Fibroblast of skin of right biceps (primary cell): ENCODE measurements around the gene DHRS2.
"Not testable (repeated sequence)": the region's sequence is repeated elsewhere in the genome, so short reads cannot be mapped to it uniquely, and the experiment has no call there.

ENCODE experiments used
- DNase-seq: peaks from one replicate; pipeline ENCODE4 v3.0.0-alpha.2; 2013

DHRS2 gene

GRCh38 chr14:23636317-23637211, at the start of gene DHRS2:
DHRS2 (plus strand) TSS chr14:23636364; CDS start chr14:23638865, 2,501 bp downstream.
- DNase-seq, result no peak

GRCh38 chr14:23588884-23589598, 47.1 kb upstream of the DHRS2 start:
- peak; percentile 86 for DNase-seq

GRCh38 chr14:23589606-23590005, 46.6 kb upstream of the DHRS2 start:
- no peak for DNase-seq

- DNase-seq, result no peak
Measured at GRCh38 chr14:23590198-23590597, 46.0 kb upstream of the DHRS2 start.

GRCh38 chr14:23594191-23594590, 42.0 kb upstream of the DHRS2 start:
- DNase-seq, result not testable (repeated sequence)

- no peak for DNase-seq
Measured at GRCh38 chr14:23600322-23600707, 35.8 kb upstream of the DHRS2 start.

- DNase-seq, result no peak
Measured at GRCh38 chr14:23600806-23601205, 35.4 kb upstream of the DHRS2 start.

- no peak for DNase-seq
Measured at GRCh38 chr14:23601424-23601823, 34.7 kb upstream of the DHRS2 start.

GRCh38 chr14:23601845-23602180, 34.4 kb upstream of the DHRS2 start:
- DNase-seq, result no peak

GRCh38 chr14:23602181-23603095, 33.7 kb upstream of the DHRS2 start:
- no peak for DNase-seq

- DNase-seq, result no peak
Measured at GRCh38 chr14:23603103-23603502, 33.1 kb upstream of the DHRS2 start.

- DNase-seq, result no peak
Measured at GRCh38 chr14:23604148-23604547, 32.0 kb upstream of the DHRS2 start.

- DNase-seq, result no peak
Measured at GRCh38 chr14:23604675-23605170, 31.4 kb upstream of the DHRS2 start.

- DNase-seq, result peak; percentile 23
Measured at GRCh38 chr14:23605931-23606585, 30.1 kb upstream of the DHRS2 start.

- DNase-seq, result no peak
Measured at GRCh38 chr14:23608454-23608853, 27.7 kb upstream of the DHRS2 start.

- no peak for DNase-seq
Measured at GRCh38 chr14:23609001-23609400, 27.2 kb upstream of the DHRS2 start.

GRCh38 chr14:23609411-23610089, 26.6 kb upstream of the DHRS2 start:
- not testable (repeated sequence) for DNase-seq

GRCh38 chr14:23610090-23610814, 25.9 kb upstream of the DHRS2 start:
- DNase-seq, result no peak

- no peak for DNase-seq
Measured at GRCh38 chr14:23610815-23611289, 25.3 kb upstream of the DHRS2 start.

GRCh38 chr14:23612354-23612732, 23.8 kb upstream of the DHRS2 start:
- DNase-seq, result no peak

- DNase-seq, result no peak
Measured at GRCh38 chr14:23612802-23613201, 23.4 kb upstream of the DHRS2 start.
